ENCODE measurements around the gene C9. TPM values are rescaled to one million over a fixed set of nuclear protein-coding genes. Genes with fewer than 3 reads are reported as not detected.

The C9 gene
- total RNA-seq, 1 donor from 2014 or later: not detected

GRCh38 chr5:39309534-39309933, 54.8 kb downstream of the C9 start:
- Histone ChIP-seq H3K27ac (replicated peaks) (no peak overlapping the region), H3K9me3 (replicated peaks) (no peaks in the 10 kb centered on the region), H3K4me3 (no peak overlapping the region), H3K36me3 (no peaks in the 10 kb centered on the region), H3K27me3 (ENCODE audit: low read depth) (no peaks in the 10 kb centered on the region), H3K4me1 (no peaks in the 10 kb centered on the region)
- no peak for DNase-seq
- intact Hi-C loops (cut with micrococcal nuclease): no loop called here
- no peak for TF ChIP-seq CTCF (IDR thresholded peaks at IDR 0.05; ENCODE audit: borderline replicate concordance)

DNA sequence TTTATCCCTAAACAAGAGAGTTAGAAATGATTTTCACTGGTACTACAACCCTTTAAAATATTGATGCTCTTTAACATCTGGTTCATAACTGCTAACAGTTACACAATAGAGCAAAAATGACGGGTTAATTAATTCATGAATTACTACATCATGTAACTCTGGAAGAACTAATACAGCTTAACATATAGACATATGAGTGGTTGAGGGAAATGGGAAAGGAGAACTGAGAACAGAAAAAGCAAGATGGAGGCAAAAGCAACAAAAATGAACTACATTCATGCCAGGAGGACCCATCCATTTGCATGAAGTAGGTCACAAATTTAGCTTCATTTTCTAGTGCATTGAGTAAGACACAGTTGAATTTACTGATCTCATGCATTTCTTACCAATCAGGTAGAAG, 61.8 kb downstream of the C9 start:
- no peak for TF ChIP-seq CTCF (IDR thresholded peaks at IDR 0.05; ENCODE audit: borderline replicate concordance)
- H3K9me3 ChIP-seq (replicated peaks): peaks cover 25% of the 10 kb centered on the region
- H3K4me1 ChIP-seq: no peaks in the 10 kb centered on the region
- no peaks in the 10 kb centered on the region for H3K36me3 ChIP-seq
- no peak for DNase-seq
- no peak overlapping the region for H3K4me3 ChIP-seq
- no peaks in the 10 kb centered on the region for H3K27me3 ChIP-seq (ENCODE audit: low read depth)
- H3K27ac ChIP-seq (replicated peaks): no peak overlapping the region
- intact Hi-C loops (cut with micrococcal nuclease): no loop called here

DNA sequence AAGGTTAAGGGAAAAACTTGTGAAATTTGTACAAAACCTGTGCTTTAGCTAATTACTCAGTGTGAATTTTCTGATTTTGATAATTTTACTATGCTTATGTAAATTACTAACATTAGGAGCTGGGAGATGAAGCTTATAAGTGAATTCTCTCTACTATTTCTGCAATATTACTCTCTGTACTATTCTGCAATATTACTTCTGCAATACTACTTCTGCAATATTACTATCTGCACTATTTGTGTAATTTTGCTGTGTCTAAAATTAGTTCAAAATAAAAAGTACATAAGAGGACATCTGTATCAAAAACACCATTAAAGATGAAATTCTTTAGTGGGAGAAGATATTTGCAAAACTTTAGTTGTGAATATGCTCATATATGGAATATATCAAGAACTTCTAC, 62.9 kb downstream of the C9 start:
- no peaks in the 10 kb centered on the region for H3K27me3 ChIP-seq (ENCODE audit: low read depth)
- H3K4me3 ChIP-seq: no peak overlapping the region
- H3K27ac ChIP-seq (replicated peaks): no peak overlapping the region
- no peaks in the 10 kb centered on the region for H3K36me3 ChIP-seq
- H3K9me3 ChIP-seq (replicated peaks): peaks cover 30% of the 10 kb centered on the region
- no peak for TF ChIP-seq CTCF (IDR thresholded peaks at IDR 0.05; ENCODE audit: borderline replicate concordance)
- H3K4me1 ChIP-seq: no peaks in the 10 kb centered on the region
- DNase-seq: no peak
- intact Hi-C loops (cut with micrococcal nuclease): no loop called here

DNA sequence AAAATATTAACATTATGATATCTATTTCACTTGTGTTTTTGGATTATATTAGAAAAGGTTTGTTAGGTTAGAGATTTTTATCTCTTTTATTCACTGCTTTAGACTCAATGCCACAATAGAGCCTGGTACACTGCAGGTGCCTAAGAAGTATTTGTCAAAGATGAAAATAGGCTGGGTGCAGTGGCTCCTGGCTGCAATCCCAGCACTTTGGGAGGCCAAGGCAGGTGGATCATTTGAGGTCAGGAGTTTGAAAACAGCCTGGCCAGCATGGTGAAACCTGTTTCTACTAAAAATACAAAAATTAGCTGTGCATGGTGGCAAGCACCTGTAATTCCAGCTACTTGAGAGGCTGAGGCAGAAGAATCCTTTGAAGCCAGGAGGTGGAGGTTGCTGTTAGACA, 64.3 kb downstream of the C9 start:
- intact Hi-C loops (cut with micrococcal nuclease): no loop called here
- Histone ChIP-seq H3K27me3 (ENCODE audit: low read depth) (no peaks in the 10 kb centered on the region), H3K4me1 (no peaks in the 10 kb centered on the region), H3K9me3 (replicated peaks) (peaks cover 44% of the 10 kb centered on the region), H3K36me3 (no peaks in the 10 kb centered on the region), H3K4me3 (no peak overlapping the region), H3K27ac (replicated peaks) (no peak overlapping the region)
- no peak for TF ChIP-seq CTCF (IDR thresholded peaks at IDR 0.05; ENCODE audit: borderline replicate concordance)
- DNase-seq: no peak

DNA sequence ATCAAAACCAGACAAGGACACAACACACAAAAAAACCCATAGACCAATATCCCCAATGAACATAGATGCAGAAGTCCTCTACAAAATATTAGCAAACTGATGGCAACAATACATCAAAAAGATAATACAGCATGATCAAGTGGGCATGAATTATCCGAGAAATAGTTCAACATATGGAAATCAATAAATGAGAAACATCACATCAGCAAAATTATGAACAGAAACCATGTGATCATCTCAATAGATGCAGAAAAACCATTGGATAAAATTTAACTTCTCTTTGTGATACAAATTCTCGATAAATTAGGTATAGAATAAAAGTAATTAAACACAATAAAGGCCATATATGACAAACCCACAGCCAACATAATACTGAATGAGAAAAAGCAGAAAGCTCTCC, 69.6 kb downstream of the C9 start:
- Histone ChIP-seq H3K4me1 (no peaks in the 10 kb centered on the region), H3K9me3 (replicated peaks) (peaks cover 48% of the 10 kb centered on the region), H3K27ac (replicated peaks) (no peak overlapping the region), H3K36me3 (no peaks in the 10 kb centered on the region), H3K4me3 (no peak overlapping the region), H3K27me3 (ENCODE audit: low read depth) (no peaks in the 10 kb centered on the region)
- intact Hi-C loops (cut with micrococcal nuclease): no loop called here
- DNase-seq: no peak
- TF ChIP-seq CTCF (IDR thresholded peaks at IDR 0.05; ENCODE audit: borderline replicate concordance): no peak

GRCh38 chr5:39284552-39284951, 79.7 kb downstream of the C9 start:
- Histone ChIP-seq H3K9me3 (replicated peaks) (no peaks in the 10 kb centered on the region), H3K4me3 (no peak overlapping the region), H3K27ac (replicated peaks) (no peak overlapping the region), H3K36me3 (no peaks in the 10 kb centered on the region), H3K27me3 (ENCODE audit: low read depth) (peaks cover 8% of the 10 kb centered on the region), H3K4me1 (no peaks in the 10 kb centered on the region)
- intact Hi-C loops (cut with micrococcal nuclease): loop anchor here (5.0 kb wide), 1 partner anchor 67 kb away; the partner anchor contains the start of gene FYB1
- no peak for TF ChIP-seq CTCF (IDR thresholded peaks at IDR 0.05; ENCODE audit: borderline replicate concordance)
- DNase-seq: no peak
